ENCODE measurements around the gene C3. TPM values are rescaled to one million over a fixed set of nuclear protein-coding genes. Genes with fewer than 3 reads are reported as not detected.

The C3 gene
- polyA plus RNA-seq, 1 donor (not counting 4 experiments of a cell fraction or from before 2014, with no cell fraction given), result 10.7 TPM

GRCh38 chr19:6696239-6696820 is 24.1 kb downstream of the C3 start:
- H2AFZ ChIP-seq (ENCODE audit: control insufficient read depth, low read length), result no peak overlapping the region
- H3K9ac ChIP-seq (ENCODE audit: control insufficient read depth, extremely low read depth, insufficient read depth, low read length), result no peak overlapping the region
- no peaks in the 10 kb centered on the region for H3K9me3 ChIP-seq (ENCODE audit: control insufficient read depth, low read depth, low read length)
- H3K4me2 ChIP-seq (ENCODE audit: control insufficient read depth, extremely low read depth, insufficient read depth, low read depth, low read length), result no peak overlapping the region
- no peaks in the 10 kb centered on the region for H3K36me3 ChIP-seq (ENCODE audit: control insufficient read depth in 2 of 2, extremely low read depth in 1 of 2, insufficient read depth in 2 of 2, low read length in 2 of 2)
- DNase-seq (ENCODE audit: low read depth, low spot score) (no peak), FAIRE-seq (no peak)
- no peaks in the 10 kb centered on the region for H3K27me3 ChIP-seq (ENCODE audit: control insufficient read depth, extremely low read depth, insufficient read depth, low read length)
- no peaks in the 10 kb centered on the region for H3K9me1 ChIP-seq (ENCODE audit: control insufficient read depth, extremely low read depth, insufficient read depth, low read length)
- no peaks in the 10 kb centered on the region for H4K20me1 ChIP-seq (ENCODE audit: control insufficient read depth, extremely low read depth, insufficient read depth, low read length)
- dilution Hi-C loops (cut with MboI; ENCODE audit: extremely low pct_ligation_motif_present, low sequenced_read_pairs), result no loop called here
- TF ChIP-seq CTCF (optimal IDR thresholded peaks at IDR 0.05 in 1 of 3, IDR thresholded peaks at IDR 0.05 in 1 of 3, conservative IDR thresholded peaks at IDR 0.05 in 1 of 3; ENCODE audit: extremely low read depth in 1 of 3, insufficient read depth in 2 of 3, low read length in 3 of 3), result no peak
- TF ChIP-seq EZH2 (IDR thresholded peaks at IDR 0.05; ENCODE audit: low read length), result no peak
- H3K79me2 ChIP-seq (ENCODE audit: control insufficient read depth, insufficient read depth, low read length), result no peaks in the 10 kb centered on the region
- H3K4me3 ChIP-seq (ENCODE audit: control insufficient read depth in 2 of 3, extremely low read depth in 1 of 3, insufficient read depth in 2 of 3, low read depth in 1 of 3, low read length in 3 of 3), result no peak overlapping the region
- no peaks in the 10 kb centered on the region for H3K4me1 ChIP-seq (ENCODE audit: control insufficient read depth, extremely low read depth, insufficient read depth, low read length)
- H3K27ac ChIP-seq (ENCODE audit: control insufficient read depth, insufficient read depth, low read length), result no peak overlapping the region

- no peak for DNase-seq (ENCODE audit: low read depth, low spot score)
These were observed 26.2 kb downstream of the C3 start for GRCh38 chr19:6694147-6694815.

More at GRCh38 chr19:6694147-6694815, 26.2 kb downstream of the C3 start:
- no peak for TF ChIP-seq CTCF (optimal IDR thresholded peaks at IDR 0.05 in 1 of 3, IDR thresholded peaks at IDR 0.05 in 1 of 3, conservative IDR thresholded peaks at IDR 0.05 in 1 of 3; ENCODE audit: extremely low read depth in 1 of 3, insufficient read depth in 2 of 3, low read length in 3 of 3)
- TF ChIP-seq EZH2 (IDR thresholded peaks at IDR 0.05; ENCODE audit: low read length), result no peak
- Histone ChIP-seq H3K4me1 (ENCODE audit: control insufficient read depth, extremely low read depth, insufficient read depth, low read length) (no peaks in the 10 kb centered on the region), H4K20me1 (ENCODE audit: control insufficient read depth, extremely low read depth, insufficient read depth, low read length) (no peaks in the 10 kb centered on the region), H3K27ac (ENCODE audit: control insufficient read depth, insufficient read depth, low read length) (no peak overlapping the region), H3K79me2 (ENCODE audit: control insufficient read depth, insufficient read depth, low read length) (no peaks in the 10 kb centered on the region), H2AFZ (ENCODE audit: control insufficient read depth, low read length) (no peak overlapping the region), H3K4me3 (ENCODE audit: control insufficient read depth in 2 of 3, extremely low read depth in 1 of 3, insufficient read depth in 2 of 3, low read depth in 1 of 3, low read length in 3 of 3) (no peak overlapping the region), H3K9ac (ENCODE audit: control insufficient read depth, extremely low read depth, insufficient read depth, low read length) (no peak overlapping the region), H3K4me2 (ENCODE audit: control insufficient read depth, extremely low read depth, insufficient read depth, low read depth, low read length) (no peak overlapping the region), H3K36me3 (ENCODE audit: control insufficient read depth in 2 of 2, extremely low read depth in 1 of 2, insufficient read depth in 2 of 2, low read length in 2 of 2) (no peaks in the 10 kb centered on the region), H3K9me1 (ENCODE audit: control insufficient read depth, extremely low read depth, insufficient read depth, low read length) (no peaks in the 10 kb centered on the region), H3K9me3 (ENCODE audit: control insufficient read depth, low read depth, low read length) (no peaks in the 10 kb centered on the region), H3K27me3 (ENCODE audit: control insufficient read depth, extremely low read depth, insufficient read depth, low read length) (no peaks in the 10 kb centered on the region)
- FAIRE-seq, result no peak
- dilution Hi-C loops (cut with MboI; ENCODE audit: extremely low pct_ligation_motif_present, low sequenced_read_pairs), result no loop called here

Data from keratinocyte (primary cell).